K562 (cell line): ENCODE results near the gene CEMIP. TPM values are rescaled to one million over a fixed set of nuclear protein-coding genes. Genes with fewer than 3 reads are reported as not detected.

ENCODE experiments used
- BACH1 ChIP-seq: fragments of 200-800 bp; sonication (Bioruptor generic); IDR thresholded peaks from 2 replicates; pipeline ENCODE4 v1.6.1; 2016; ENCODE audit warnings: missing genetic modification characterization, missing compliant biosample characterization
- CTBP1 ChIP-seq: fragments of 450-650 bp; IDR thresholded peaks from 2 replicates; pipeline ENCODE4 v1.6.1; 2016; ENCODE audit warnings: borderline replicate concordance
- ETV1 ChIP-seq: fragments of 450-650 bp; conservative IDR thresholded peaks from 2 replicates; pipeline ENCODE4 v1.6.1; 2016; ENCODE audit warnings: missing genetic modification characterization, control low read depth, low read depth, missing compliant biosample characterization
- HDAC8 ChIP-seq: fragments of 450-650 bp; IDR thresholded peaks from 2 replicates; pipeline ENCODE4 v1.6.1; 2016; ENCODE audit warnings: mild to moderate bottlenecking, missing genetic modification characterization, moderate library complexity, missing compliant biosample characterization
- HNRNPUL1 ChIP-seq: fragments of 200-400 bp; formaldehyde crosslinking; IDR thresholded peaks from 2 replicates; pipeline ENCODE4 v1.6.1; 2017; ENCODE audit warnings: low read length
- JUND ChIP-seq, 2 experiments: IDR thresholded peaks; 2 replicates in 1 of 2; 3 replicates in 1 of 2; pipeline ENCODE4 v1.6.1; 2011; ENCODE audit warnings: borderline replicate concordance in 2 of 2, low read depth in 2 of 2, low read length in 2 of 2, improper control_type of control experiment in 1 of 2, missing biosample characterization in 1 of 2, missing genetic modification characterization in 1 of 2, missing genetic modification reagents in 1 of 2
- KAT7 ChIP-seq: sonication (generic); formaldehyde crosslinking; IDR thresholded peaks from 2 replicates; pipeline ENCODE4 v1.8.0; 2022; ENCODE audit warnings: missing genetic modification reagents, mild to moderate bottlenecking, borderline replicate concordance
- KDM2B ChIP-seq: fragments of 250-450 bp; sonication (Bioruptor Pico); IDR thresholded peaks from 2 replicates; pipeline ENCODE4 v1.8.0; 2021; ENCODE audit warnings: mild to moderate bottlenecking, moderate library complexity
- KLF13 ChIP-seq: fragments of 450-650 bp; IDR thresholded peaks from 2 replicates; pipeline ENCODE4 v1.6.1; 2016; ENCODE audit warnings: missing genetic modification characterization, low read depth, mild to moderate bottlenecking, missing compliant biosample characterization, moderate library complexity, borderline replicate concordance
- L3MBTL2 ChIP-seq: fragments of 450-650 bp; IDR thresholded peaks from 2 replicates; pipeline ENCODE4 v1.6.1; 2016; ENCODE audit warnings: mild to moderate bottlenecking, moderate library complexity
- LEF1 ChIP-seq: fragments of 450-650 bp; IDR thresholded peaks from 2 replicates; pipeline ENCODE4 v1.6.1; 2016; ENCODE audit warnings: mild to moderate bottlenecking
- MAFG ChIP-seq: fragments of 450-650 bp; conservative IDR thresholded peaks from 2 replicates; pipeline ENCODE4 v1.6.1; 2016; ENCODE audit warnings: missing genetic modification characterization, missing compliant biosample characterization
- MTA2 ChIP-seq: fragments of 450-650 bp; IDR thresholded peaks from 2 replicates; pipeline ENCODE4 v1.6.1; 2016; ENCODE audit warnings: low read depth
- MXI1 ChIP-seq: IDR thresholded peaks from 2 replicates; pipeline ENCODE4 v1.6.1; 2011; ENCODE audit warnings: low read depth, mild to moderate bottlenecking, improper control_type of control experiment, low read length
- NR2F6 ChIP-seq: fragments of 450-650 bp; formaldehyde crosslinking; IDR thresholded peaks from 2 replicates; pipeline ENCODE4 v1.4.0; 2020; ENCODE audit warnings: mild to moderate bottlenecking
- POLR2AphosphoS5 ChIP-seq: IDR thresholded peaks from 2 replicates; pipeline ENCODE4 v1.6.1; 2011; ENCODE audit warnings: mild to moderate bottlenecking, low read depth, low read length, moderate library complexity; ENCODE audit not compliant: control insufficient read depth, insufficient read depth
- SOX6 ChIP-seq: fragments of 450-650 bp; IDR thresholded peaks from 2 replicates; pipeline ENCODE4 v1.6.1; 2014; ENCODE audit warnings: mild to moderate bottlenecking
- UBTF ChIP-seq, 2 experiments: IDR thresholded peaks; 2 replicates each; pipeline ENCODE4 v1.6.1; 2012; ENCODE audit warnings: improper control_type of control experiment in 2 of 2, low read depth in 2 of 2, low read length in 2 of 2, borderline replicate concordance in 1 of 2
- ZNF212 ChIP-seq: fragments of 450-650 bp; formaldehyde crosslinking; IDR thresholded peaks from 2 replicates; pipeline ENCODE4 v1.4.0; 2020; ENCODE audit warnings: mild to moderate bottlenecking
- ZNF699 ChIP-seq: fragments of 250-450 bp; sonication (Bioruptor Pico); IDR thresholded peaks from 2 replicates; pipeline ENCODE4 v1.8.0; 2021; ENCODE audit warnings: mild to moderate bottlenecking, moderate library complexity; ENCODE audit not compliant: insufficient replicate concordance
- ZNF778 ChIP-seq: fragments of 450-650 bp; formaldehyde crosslinking; IDR thresholded peaks from 2 replicates; pipeline ENCODE4 v1.4.0; 2020; ENCODE audit warnings: mild to moderate bottlenecking, moderate library complexity
- polyA plus RNA-seq, 8 experiments: library from polyadenylated mRNA; depleted of rRNA in 4 of 8; stranded (reverse) in 5 of 8; unstranded in 3 of 8; fragments of >200 nt; fragmentation: Nextera tagmentation in 2 of 8; fragmentation: Illumina TruSeq in 1 of 8; extraction: Ambion mirVana in 2 of 8; extraction: Trizol in 1 of 8; gene quantifications; 2 replicates each; pipeline versions ENCODE4 v1.2.1 to v1.2.3, GENCODE V29; 2011 to 2014; ENCODE audit warnings: inconsistent platforms in 1 of 8, missing spikeins in 1 of 8
- total RNA-seq, 7 experiments: library from RNA; depleted of rRNA in 6 of 7; stranded (reverse); fragments of >200 nt in 6 of 7; fragmentation: Illumina TruSeq in 2 of 7; extraction: Trizol in 2 of 7; gene quantifications; 2 replicates each; pipeline versions ENCODE4 v1.2.1 to v1.2.3, GENCODE V29; 2011 to 2021; ENCODE audit warnings: low replicate concordance in 1 of 7
- TF ChIP-seq, protein P1 (sequence below): fragments of 450-650 bp; IDR thresholded peaks from 2 replicates; pipeline ENCODE4 v1.6.1; 2018; ENCODE audit not compliant: partially characterized antibody

CEMIP gene
- total and polyA plus RNA-seq, 9 of the 15 experiments (the other 6 are each of a cell fraction or from before 2014, with no cell fraction given), result 0.33 TPM; not detected in 8

GRCh38 chr15:80953953-80954778 is 175.0 kb downstream of the CEMIP start (continued):
- TF ChIP-seq MXI1 (no peak), ZNF212 (no peak), HDAC8 (no peak), ZNF699 (CRISPR knock-in tag) (no peak), UBTF (IDR thresholded peaks at IDR 0.05; ENCODE audit: borderline replicate concordance in 1 of 2, low read depth in 2 of 2, low read length in 2 of 2) (no peak), KAT7 (CRISPR knock-in tag) (no peak), MAFG (tag) (peak; percentile 55; the same call in 1 of the 2 replicates), SOX6 (peak; percentile 91), ETV1 (tag) (no peak), KDM2B (no peak), ZNF778 (CRISPR knock-in tag) (no peak), JUND (IDR thresholded peaks at IDR 0.05; ENCODE audit: borderline replicate concordance, low read depth, low read length) (peak; percentile 66; the same call in 1 of the 2 replicates), JUND (tag; IDR thresholded peaks at IDR 0.05; ENCODE audit: borderline replicate concordance, low read depth, low read length) (peak; percentile 43; the same call in 1 of the 3 replicates), MTA2 (no peak), BACH1 (no peak), HNRNPUL1 (no peak), NR2F6 (CRISPR knock-in tag) (no peak), POLR2AphosphoS5 (no peak), CTBP1 (peak; percentile 52; the same call in 1 of the 2 replicates), KLF13 (tag) (no peak), LEF1 (0 out of 2 replicates have a peak, but pooled peaks have one; percentile 21), L3MBTL2 (0 out of 2 replicates have a peak, but pooled peaks have one; percentile 23)
- TF ChIP-seq, protein P1, sequence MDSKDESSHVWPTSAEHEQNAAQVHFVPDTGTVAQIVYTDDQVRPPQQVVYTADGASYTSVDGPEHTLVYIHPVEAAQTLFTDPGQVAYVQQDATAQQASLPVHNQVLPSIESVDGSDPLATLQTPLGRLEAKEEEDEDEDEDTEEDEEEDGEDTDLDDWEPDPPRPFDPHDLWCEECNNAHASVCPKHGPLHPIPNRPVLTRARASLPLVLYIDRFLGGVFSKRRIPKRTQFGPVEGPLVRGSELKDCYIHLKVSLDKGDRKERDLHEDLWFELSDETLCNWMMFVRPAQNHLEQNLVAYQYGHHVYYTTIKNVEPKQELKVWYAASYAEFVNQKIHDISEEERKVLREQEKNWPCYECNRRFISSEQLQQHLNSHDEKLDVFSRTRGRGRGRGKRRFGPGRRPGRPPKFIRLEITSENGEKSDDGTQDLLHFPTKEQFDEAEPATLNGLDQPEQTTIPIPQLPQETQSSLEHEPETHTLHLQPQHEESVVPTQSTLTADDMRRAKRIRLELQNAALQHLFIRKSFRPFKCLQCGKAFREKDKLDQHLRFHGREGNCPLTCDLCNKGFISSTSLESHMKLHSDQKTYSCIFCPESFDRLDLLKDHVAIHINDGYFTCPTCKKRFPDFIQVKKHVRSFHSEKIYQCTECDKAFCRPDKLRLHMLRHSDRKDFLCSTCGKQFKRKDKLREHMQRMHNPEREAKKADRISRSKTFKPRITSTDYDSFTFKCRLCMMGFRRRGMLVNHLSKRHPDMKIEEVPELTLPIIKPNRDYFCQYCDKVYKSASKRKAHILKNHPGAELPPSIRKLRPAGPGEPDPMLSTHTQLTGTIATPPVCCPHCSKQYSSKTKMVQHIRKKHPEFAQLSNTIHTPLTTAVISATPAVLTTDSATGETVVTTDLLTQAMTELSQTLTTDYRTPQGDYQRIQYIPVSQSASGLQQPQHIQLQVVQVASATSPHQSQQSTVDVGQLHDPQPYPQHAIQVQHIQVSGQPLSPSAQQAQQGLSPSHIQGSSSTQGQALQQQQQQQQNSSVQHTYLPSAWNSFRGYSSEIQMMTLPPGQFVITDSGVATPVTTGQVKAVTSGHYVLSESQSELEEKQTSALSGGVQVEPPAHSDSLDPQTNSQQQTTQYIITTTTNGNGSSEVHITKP, result no peak
